HPDE6-E6E7 (cell line): ENCODE results near the gene NECAB3.

Source experiments
- DNase-seq: peaks from one replicate; pipeline ENCODE4 v3.0.0; 2011; ENCODE audit warnings: missing footprints; ENCODE audit errors: extremely low spot score

The NECAB3 gene

GRCh38 chr20:33621717-33622400, 52.4 kb downstream of the NECAB3 start:
- DNase-seq = no peak

- DNase-seq = no peak
Measured at GRCh38 chr20:33612001-33612400, 62.2 kb downstream of the NECAB3 start.

- DNase-seq = no peak
Measured at GRCh38 chr20:33611106-33611505, 63.1 kb downstream of the NECAB3 start.

- no peak for DNase-seq
Measured at GRCh38 chr20:33609504-33609903, 64.7 kb downstream of the NECAB3 start.
